GM19452 (cell line): ENCODE results near the gene TCF25.

Experiments used
- ATAC-seq: cut with Tn5 transposase; IDR thresholded peaks from one replicate; pipeline ENCODE4 v1.9.1; 2021; ENCODE audit not compliant: unreplicated experiment

The TCF25 gene

GRCh38 chr16:89844739-89845339, 28.6 kb upstream of the TCF25 start:
- no peak for ATAC-seq

- no peak for ATAC-seq
These were observed 28.0 kb upstream of the TCF25 start for GRCh38 chr16:89845417-89845816.

GRCh38 chr16:89847051-89847939, 26.1 kb upstream of the TCF25 start:
- no peak for ATAC-seq

- ATAC-seq, result no peak
These were observed 25.5 kb upstream of the TCF25 start for GRCh38 chr16:89847940-89848297.

- no peak for ATAC-seq
These were observed 24.4 kb upstream of the TCF25 start for GRCh38 chr16:89848974-89849373.

- no peak for ATAC-seq
These were observed 19.9 kb upstream of the TCF25 start for GRCh38 chr16:89853306-89853993.

GRCh38 chr16:89855301-89855945, 18.0 kb upstream of the TCF25 start:
- ATAC-seq, result no peak

- no peak for ATAC-seq
These were observed 17.4 kb upstream of the TCF25 start for GRCh38 chr16:89855986-89856385.

- no peak for ATAC-seq
These were observed 14.3 kb upstream of the TCF25 start for GRCh38 chr16:89858973-89859614.

GRCh38 chr16:89859615-89860007, 13.8 kb upstream of the TCF25 start:
- no peak for ATAC-seq

GRCh38 chr16:89860747-89861304, 12.6 kb upstream of the TCF25 start:
- no peak for ATAC-seq

GRCh38 chr16:89861648-89862047, 11.7 kb upstream of the TCF25 start:
- no peak for ATAC-seq

GRCh38 chr16:89862732-89863131, 10.7 kb upstream of the TCF25 start:
- no peak for ATAC-seq

GRCh38 chr16:89863741-89864526, 9.5 kb upstream of the TCF25 start:
- ATAC-seq, result peak; percentile 74

- ATAC-seq, result no peak
These were observed 8.9 kb upstream of the TCF25 start for GRCh38 chr16:89864527-89864820.

GRCh38 chr16:89867918-89868317, 5.5 kb upstream of the TCF25 start:
- ATAC-seq, result no peak

GRCh38 chr16:89869911-89870310, 3.5 kb upstream of the TCF25 start:
- no peak for ATAC-seq

- ATAC-seq, result no peak
These were observed 3.0 kb upstream of the TCF25 start for GRCh38 chr16:89870440-89870839.

- ATAC-seq, result no peak
These were observed 1.5 kb upstream of the TCF25 start for GRCh38 chr16:89871895-89872294.
